Forelimb muscle (tissue), 1 donor: ENCODE results near the gene NEB. TPM values are rescaled to one million over a fixed set of nuclear protein-coding genes. Genes with fewer than 3 reads are reported as not detected.
"Not testable (repeated sequence)": the region's sequence is repeated elsewhere in the genome, so short reads cannot be mapped to it uniquely, and the experiment has no call there.

Source experiments
- DNase-seq: peaks from one replicate; pipeline ENCODE4 v3.0.0-alpha.2; 2013; ENCODE audit warnings: low read depth
- polyA plus RNA-seq: library from polyadenylated mRNA; unstranded; fragments of 120-200 nt; gene quantifications from one replicate; pipeline ENCODE4 v1.2.1, GENCODE V29; 2013; ENCODE audit not compliant: insufficient read length

Gene NEB
- polyA plus RNA-seq, 1 donor: 1,544 TPM

- DNase-seq: no peak
Measured at GRCh38 chr2:151761193-151761592, 26.9 kb upstream of the NEB start.

DNA sequence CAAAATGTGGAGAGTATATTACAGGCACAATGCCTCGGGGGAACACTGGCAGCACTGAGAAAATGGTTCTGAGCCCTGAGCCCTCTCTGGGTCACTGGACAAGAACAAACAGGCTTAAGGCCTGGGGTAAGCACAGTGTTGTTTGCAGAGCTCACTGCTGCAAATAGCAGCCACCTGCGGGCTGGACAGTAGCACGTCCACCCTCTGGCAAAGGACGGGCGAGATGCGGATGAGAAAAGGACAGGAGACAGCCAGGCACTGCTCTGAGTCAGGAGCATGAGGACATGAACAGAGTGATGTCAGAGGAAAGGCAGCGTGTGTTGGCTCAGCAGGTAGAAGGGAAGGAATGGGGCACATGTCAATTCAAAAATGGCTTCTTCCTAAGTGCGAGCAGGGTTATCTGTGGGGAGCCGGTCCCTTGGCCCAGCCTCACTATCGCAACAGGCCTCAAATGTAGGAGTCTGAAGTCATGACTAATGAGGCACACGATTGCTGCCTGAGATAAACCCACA is 25.9 kb upstream of the NEB start:
- DNase-seq: no peak

GRCh38 chr2:151758744-151759143 is 24.5 kb upstream of the NEB start:
- no peak for DNase-seq

- DNase-seq: no peak
Measured at GRCh38 chr2:151757861-151758260, 23.6 kb upstream of the NEB start.

DNA sequence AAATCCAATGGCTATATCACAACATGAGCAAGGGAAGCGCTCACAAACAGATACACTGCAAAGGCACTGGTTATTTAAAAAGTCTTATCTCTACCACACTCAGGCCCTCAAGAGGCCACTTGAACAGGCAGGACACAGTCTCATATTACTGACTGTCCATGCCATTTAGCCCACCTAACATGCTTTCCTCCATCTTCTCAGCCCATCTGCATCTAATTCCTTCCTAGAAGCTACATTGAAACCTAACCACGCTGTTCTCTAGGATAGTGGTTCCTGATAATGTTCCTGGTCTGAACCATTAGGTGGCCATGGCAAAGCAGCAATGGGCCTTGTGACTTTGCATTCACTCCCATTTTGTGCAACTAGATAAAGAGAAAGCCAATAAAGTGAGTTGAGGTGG is 22.5 kb upstream of the NEB start:
- no peak for DNase-seq

GRCh38 chr2:151754253-151754897 is 20.1 kb upstream of the NEB start:
- no peak for DNase-seq

GRCh38 chr2:151753540-151753939 is 19.3 kb upstream of the NEB start:
- DNase-seq: no peak

DNA sequence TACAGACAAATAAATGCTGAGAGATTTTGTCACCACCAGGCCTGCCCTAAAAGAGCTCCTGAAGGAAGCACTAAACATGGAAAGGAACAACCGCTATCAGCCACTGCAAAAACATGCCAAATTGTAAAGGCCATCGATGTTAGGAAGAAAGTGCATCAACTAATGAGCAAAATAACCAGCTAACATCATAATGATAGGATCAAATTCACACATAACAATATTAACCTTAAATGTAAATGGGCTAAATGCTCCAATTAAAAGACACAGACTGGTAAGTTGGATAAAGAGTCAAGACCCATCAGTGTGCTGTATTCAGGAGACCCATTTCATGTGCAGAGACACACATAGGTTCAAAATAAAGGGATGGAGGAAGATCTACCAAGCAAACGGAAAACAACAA is 11.0 kb upstream of the NEB start:
- DNase-seq: not testable (repeated sequence)

DNA sequence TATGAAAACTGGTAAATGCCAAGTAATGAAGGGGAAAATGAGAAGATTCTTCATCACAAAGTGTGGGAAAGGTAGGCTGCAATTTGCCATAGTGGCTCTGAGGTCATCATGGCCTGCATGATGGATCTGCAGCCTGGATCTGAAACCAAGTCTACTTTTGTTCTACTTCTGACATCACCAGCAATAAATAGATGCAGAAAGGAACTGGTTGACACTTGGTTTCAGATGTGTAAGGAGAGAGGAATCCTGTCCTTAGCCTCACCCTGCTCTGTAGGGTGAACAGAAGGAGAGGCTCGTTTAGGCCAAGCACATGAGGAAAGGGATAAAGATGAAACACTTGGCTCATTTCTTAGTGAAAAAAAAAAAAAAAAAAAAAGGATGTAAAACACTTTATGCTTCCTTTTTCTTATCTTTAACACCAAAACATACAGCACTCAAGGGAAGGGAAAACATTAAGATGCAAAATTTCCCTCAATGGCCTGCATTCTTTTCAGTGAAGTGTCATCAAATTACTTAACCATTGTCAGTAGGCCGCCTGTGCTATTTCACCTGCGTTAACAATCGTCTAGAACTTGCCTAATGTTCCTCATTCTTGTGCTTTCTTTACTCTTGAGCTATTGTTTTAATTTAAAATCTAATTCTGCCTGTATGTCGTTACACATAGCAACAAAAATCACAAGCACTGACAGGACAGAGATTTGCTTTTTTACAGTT is 3.9 kb downstream of the NEB start:
- DNase-seq: no peak

- no peak for DNase-seq
Measured at GRCh38 chr2:151729837-151730236, 4.4 kb downstream of the NEB start.

DNA sequence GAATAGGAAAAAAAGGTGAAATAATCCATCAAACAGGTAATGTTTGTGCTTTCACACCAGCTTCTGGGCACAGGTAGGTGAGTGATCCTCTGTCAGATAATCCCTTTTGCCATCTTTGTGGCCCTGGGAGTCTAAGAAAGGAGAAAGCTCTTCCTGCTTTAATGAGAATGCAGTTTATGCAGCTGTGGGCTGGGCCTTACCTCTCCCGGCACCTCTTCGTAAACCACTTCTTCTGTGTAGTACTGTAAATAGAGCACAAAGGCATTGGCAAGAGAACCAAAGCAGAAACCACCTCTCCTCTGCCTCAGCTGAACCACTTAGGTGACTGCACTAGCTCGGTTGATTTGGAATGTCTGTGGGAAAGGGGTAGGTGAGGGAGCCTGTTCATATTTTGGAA is 4.9 kb downstream of the NEB start:
- no peak for DNase-seq

DNA sequence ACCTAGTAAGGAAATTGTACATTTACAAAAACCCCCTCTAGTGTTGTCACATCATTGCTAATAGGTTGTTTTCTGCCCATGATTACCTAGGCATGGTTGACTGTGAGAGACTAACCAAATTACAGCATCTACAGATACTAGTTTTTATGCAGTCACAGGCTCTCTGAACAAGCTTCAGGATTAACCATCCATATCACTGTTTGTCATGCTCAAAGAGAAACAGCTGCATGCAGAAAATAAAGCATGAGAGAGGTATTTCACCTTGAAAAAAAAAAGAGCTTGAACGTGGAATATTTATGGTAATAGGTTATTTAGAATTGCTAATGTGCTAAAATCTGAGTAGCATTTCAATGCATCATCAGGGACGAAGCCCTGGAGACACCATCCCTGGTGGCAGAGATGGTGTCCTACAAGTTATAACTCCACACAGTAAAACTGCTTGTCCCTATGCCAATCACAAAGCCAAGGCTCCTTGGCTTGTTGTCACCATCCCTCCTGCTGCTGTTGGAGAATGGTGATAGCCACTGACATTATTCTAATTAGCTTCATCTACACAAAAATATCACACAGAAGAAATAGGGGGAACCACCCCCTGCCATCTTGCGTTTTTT is 5.4 kb downstream of the NEB start:
- no peak for DNase-seq

GRCh38 chr2:151727593-151728552 is 6.4 kb downstream of the NEB start:
- DNase-seq: no peak

GRCh38 chr2:151721161-151721560 is 13.1 kb downstream of the NEB start:
- DNase-seq: no peak

DNA sequence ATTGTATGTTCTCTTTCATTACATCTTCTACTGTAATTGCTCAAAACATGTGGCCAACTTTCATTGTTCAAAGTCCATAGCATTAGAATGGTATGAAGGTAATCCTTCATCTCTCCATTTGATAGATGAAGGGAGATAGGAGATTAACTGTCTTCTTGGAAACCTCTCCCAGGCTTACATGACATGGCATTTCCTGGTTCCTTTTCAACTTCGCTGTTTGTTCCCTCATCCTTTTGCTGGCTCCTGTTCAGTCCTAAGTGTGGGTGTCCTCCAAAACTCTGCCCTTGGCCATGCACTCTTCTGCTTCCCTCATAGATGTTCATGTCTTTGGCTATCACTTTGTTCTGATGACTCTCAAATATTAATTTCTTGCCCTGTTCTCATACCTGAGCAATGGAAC is 13.8 kb downstream of the NEB start:
- no peak for DNase-seq

GRCh38 chr2:151718796-151719195 is 15.5 kb downstream of the NEB start:
- no peak for DNase-seq

DNA sequence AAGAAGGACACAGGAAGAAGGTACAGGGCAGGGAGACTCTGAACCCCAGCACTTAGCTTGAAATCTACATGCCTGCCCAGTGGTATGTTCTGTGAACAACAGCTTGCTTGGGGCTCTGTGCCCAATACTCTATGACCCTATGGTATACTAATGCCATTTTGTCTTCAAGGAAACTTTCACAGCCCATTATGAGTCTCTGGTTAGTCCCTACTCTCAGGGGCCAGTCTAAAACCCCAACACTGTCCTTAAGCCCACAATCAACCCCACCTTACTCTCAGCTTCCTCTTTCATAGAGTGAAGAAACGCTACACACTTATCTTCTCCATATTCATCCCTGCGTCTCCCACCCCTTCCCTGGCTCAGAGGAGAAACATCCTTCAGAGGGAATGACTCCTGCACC is 16.0 kb downstream of the NEB start:
- DNase-seq: no peak

DNA sequence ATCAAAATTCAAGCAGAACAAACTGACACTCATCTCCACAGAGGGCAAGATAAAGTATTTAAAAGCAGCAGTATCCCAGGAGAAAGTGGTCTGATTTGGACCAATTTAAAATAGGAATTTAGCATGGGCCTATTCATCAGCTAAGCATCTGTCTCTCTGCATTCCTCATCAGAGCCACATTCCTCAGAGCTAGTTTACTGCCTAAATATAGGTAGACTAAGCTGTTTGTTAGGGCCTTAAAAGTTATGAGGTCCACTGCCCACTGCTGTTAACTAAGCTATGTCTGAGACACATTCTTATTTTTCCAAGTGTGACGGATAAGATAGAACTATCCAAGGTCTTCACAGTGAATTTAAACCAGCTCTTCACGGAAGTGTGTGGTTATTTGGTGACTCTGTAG is 17.6 kb downstream of the NEB start:
- no peak for DNase-seq

- DNase-seq: no peak
Measured at GRCh38 chr2:151713291-151713903, 20.9 kb downstream of the NEB start.

GRCh38 chr2:151711025-151711424 is 23.3 kb downstream of the NEB start:
- no peak for DNase-seq

DNA sequence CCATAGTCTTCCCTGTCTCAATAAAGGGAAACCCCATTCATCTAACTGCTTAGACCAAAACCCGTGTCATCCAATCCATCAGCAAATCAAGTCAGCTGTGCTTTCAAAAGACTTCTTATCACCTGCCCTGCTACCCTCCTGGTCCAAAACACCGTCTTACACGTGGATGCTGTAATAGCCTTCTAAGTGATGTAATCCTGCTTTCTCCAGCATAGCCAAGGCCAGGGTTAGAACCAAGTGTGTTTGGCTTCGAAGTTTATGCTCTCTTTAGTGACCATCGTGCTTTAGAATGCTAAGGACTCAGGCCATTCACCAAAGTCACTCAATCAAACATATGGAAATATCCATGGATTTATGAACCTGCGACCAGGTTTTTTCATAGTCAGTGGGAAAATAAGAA is 25.5 kb downstream of the NEB start:
- no peak for DNase-seq
